Measurements from ENCODE around the gene C4orf46. TPM values are rescaled to one million over a fixed set of nuclear protein-coding genes. Genes with fewer than 3 reads are reported as not detected.
"Not testable (repeated sequence)": the region's sequence is repeated elsewhere in the genome, so short reads cannot be mapped to it uniquely, and the experiment has no call there.

C4orf46 gene
- 10 to 100 TPM; 16.3 to 19.3 TPM for total RNA-seq

- H3K4me3 Mint-ChIP-seq: peak within 1 kb of the TSS; percentile 99
- peak within 1 kb of the TSS; percentile 93 for H3K27ac Mint-ChIP-seq
- H3K27me3 Mint-ChIP-seq: no peaks in the 10 kb centered on the region
- intact Hi-C loops (cut with micrococcal nuclease): loop anchor here (1.0 to 5.0 kb wide), 4 partner anchors 96 to 503 kb away; no protein-coding TSS in a partner anchor
- CTCF ChIA-PET: interaction anchor here (1.4 kb wide), 1 partner anchor 44 kb away, joined by 5 read pairs; no protein-coding TSS in a partner anchor
- H3K9me3 Mint-ChIP-seq: no peaks in the 10 kb centered on the region
- no peak for DNase-seq
- H3K4me1 Mint-ChIP-seq (ENCODE audit: low read depth): peaks cover 20% of the 10 kb centered on the region
- POLR2A ChIA-PET: interaction anchor here (1.4 to 2.1 kb wide), 2 partner anchors 52 to 98 kb away, joined by 4 to 8 read pairs; partner anchors contain the start of gene PPID
- peaks cover 9% of the 10 kb centered on the region for H3K36me3 Mint-ChIP-seq
Observed at GRCh38 chr4:158671665-158671914, at the start of gene C4orf46. C4orf46 (minus strand) TSS chr4:158671887; CDS start chr4:158671801, 86 bp downstream.

DNA sequence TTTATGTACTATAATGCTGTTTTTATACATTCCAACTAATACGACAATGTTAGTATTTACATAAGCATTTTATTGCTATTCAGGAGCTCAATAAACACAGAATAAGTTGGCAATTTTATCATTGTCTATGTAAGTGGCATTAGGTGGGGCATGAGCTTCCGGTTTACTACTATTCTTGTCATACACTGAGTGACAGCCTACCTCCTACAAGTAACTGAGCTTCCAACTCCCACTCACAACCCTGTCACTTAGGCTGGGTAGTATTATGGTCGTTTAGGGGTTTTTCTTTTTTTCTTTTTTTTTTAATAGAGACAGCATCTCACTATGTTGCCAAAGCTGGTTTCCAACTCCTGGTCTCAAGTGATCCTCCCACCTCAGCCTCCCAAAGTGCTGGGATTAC lies 44.1 kb upstream of the C4orf46 start:
- H3K4me3 Mint-ChIP-seq: no peak overlapping the region
- H3K27me3 Mint-ChIP-seq: no peaks in the 10 kb centered on the region
- CTCF ChIA-PET: interaction anchor here (2.0 kb wide), 1 partner anchor 44 kb away, joined by 5 read pairs; the partner anchor contains the start of genes C4orf46 and ETFDH
- POLR2A ChIA-PET: no interaction called here
- peaks cover 60% of the 10 kb centered on the region for H3K36me3 Mint-ChIP-seq
- intact Hi-C loops (cut with micrococcal nuclease): no loop called here
- no peak for DNase-seq
- H3K9me3 Mint-ChIP-seq: no peaks in the 10 kb centered on the region
- no peak overlapping the region for H3K27ac Mint-ChIP-seq
- H3K4me1 Mint-ChIP-seq (ENCODE audit: low read depth): peaks cover 17% of the 10 kb centered on the region

DNA sequence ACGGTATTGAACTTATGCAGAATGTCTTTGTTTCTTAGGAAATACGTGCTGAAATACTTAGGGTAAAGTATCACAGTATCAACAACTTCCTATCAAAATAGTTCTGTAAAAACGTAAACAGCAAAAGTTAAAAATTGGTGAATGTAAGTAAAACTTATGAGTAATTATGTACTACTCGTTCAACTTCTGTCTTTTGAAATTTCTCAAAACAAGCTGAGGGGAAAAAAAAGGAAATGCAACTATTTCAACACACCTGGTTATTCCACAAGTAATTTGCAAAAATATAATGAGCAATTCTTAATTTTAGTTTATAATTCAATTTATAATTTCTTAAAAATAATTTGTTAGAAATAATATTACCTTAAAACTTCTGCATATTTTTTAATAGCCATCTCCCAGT lies 43.2 kb upstream of the C4orf46 start:
- peaks cover 66% of the 10 kb centered on the region for H3K36me3 Mint-ChIP-seq
- no peak for DNase-seq
- CTCF ChIA-PET: interaction anchor here (2.0 kb wide), 1 partner anchor 43 kb away, joined by 5 read pairs; the partner anchor contains the start of genes C4orf46 and ETFDH
- H3K27me3 Mint-ChIP-seq: no peaks in the 10 kb centered on the region
- H3K27ac Mint-ChIP-seq: no peak overlapping the region
- intact Hi-C loops (cut with micrococcal nuclease): no loop called here
- POLR2A ChIA-PET: no interaction called here
- no peaks in the 10 kb centered on the region for H3K9me3 Mint-ChIP-seq
- H3K4me1 Mint-ChIP-seq (ENCODE audit: low read depth): peaks cover 12% of the 10 kb centered on the region
- no peak overlapping the region for H3K4me3 Mint-ChIP-seq

DNA sequence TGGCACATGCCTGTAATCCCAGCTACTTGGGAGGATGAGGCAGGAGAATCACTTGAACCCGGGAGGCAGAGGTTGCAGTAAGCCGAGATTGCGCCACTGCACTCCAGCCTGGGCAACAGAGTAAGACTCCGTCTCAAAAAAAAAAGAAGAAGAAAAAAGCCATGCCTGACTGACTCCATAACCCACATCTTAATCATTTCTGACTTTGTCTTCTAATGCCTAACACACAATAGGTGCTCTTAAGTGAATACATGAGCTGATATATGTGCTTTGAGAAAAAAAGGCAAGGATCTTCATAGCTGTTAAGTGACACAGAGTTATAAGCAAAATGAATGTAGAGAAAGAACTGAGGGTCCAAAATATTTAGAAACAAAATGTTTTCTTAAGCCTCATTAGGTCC lies 40.9 kb upstream of the C4orf46 start:
- POLR2A ChIA-PET: interaction anchor here (1.1 kb wide), 1 partner anchor 489 kb away, joined by 3 read pairs; no protein-coding TSS in a partner anchor
- H3K27ac Mint-ChIP-seq; CTCF ChIA-PET; H3K9me3 Mint-ChIP-seq; H3K4me1 Mint-ChIP-seq (ENCODE audit: low read depth); intact Hi-C loops (cut with micrococcal nuclease); DNase-seq; H3K4me3 Mint-ChIP-seq; H3K27me3 Mint-ChIP-seq: not testable (repeated sequence)
- peaks cover 52% of the 10 kb centered on the region for H3K36me3 Mint-ChIP-seq

GRCh38 chr4:158710814-158711213 lies 39.1 kb upstream of the C4orf46 start:
- intact Hi-C loops (cut with micrococcal nuclease): no loop called here
- Mint-ChIP-seq H3K4me3 (no peak overlapping the region), H3K9me3 (no peaks in the 10 kb centered on the region), H3K27ac (no peak overlapping the region), H3K27me3 (no peaks in the 10 kb centered on the region), H3K36me3 (peaks cover 47% of the 10 kb centered on the region), H3K4me1 (ENCODE audit: low read depth) (no peaks in the 10 kb centered on the region)
- no peak for DNase-seq
- ChIA-PET POLR2A (no interaction called here), CTCF (interaction anchor here (1.0 to 1.5 kb wide), 4 partner anchors 139 to 492 kb away, joined by 3 to 7 read pairs (median 4); no protein-coding TSS in a partner anchor)

DNA sequence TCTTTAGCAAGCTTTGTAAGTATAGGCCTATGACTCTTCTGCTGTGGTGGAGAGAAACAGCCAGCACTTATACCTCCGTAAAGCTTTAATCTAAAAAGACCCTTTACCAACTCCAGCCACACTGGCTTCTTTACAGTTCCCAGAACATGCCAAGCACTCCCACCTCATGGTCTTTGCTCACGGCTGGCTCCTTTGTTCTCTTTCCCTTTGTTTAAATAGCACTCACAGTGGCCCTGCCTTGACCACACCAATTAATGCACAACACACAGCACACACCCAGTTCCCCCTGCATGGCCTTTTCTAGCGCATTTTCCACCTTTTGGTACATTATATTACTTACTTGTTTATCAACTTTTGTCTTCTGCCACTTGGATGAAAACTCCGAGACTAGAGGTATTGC lies 32.6 kb upstream of the C4orf46 start:
- Mint-ChIP-seq H3K36me3 (peaks cover 17% of the 10 kb centered on the region), H3K9me3 (no peaks in the 10 kb centered on the region), H3K27me3 (no peaks in the 10 kb centered on the region), H3K4me1 (ENCODE audit: low read depth) (no peaks in the 10 kb centered on the region), H3K4me3 (no peak overlapping the region), H3K27ac (no peak overlapping the region)
- no peak for DNase-seq
- POLR2A ChIA-PET: no interaction called here
- CTCF ChIA-PET: no interaction called here
- intact Hi-C loops (cut with micrococcal nuclease): no loop called here

GRCh38 chr4:158688813-158689212 lies 17.1 kb upstream of the C4orf46 start:
- Mint-ChIP-seq H3K4me1 (ENCODE audit: low read depth) (no peaks in the 10 kb centered on the region), H3K9me3 (no peaks in the 10 kb centered on the region), H3K27ac (no peak overlapping the region), H3K4me3 (no peak overlapping the region), H3K27me3 (no peaks in the 10 kb centered on the region), H3K36me3 (peaks cover 10% of the 10 kb centered on the region)
- CTCF ChIA-PET: no interaction called here
- DNase-seq: no peak
- intact Hi-C loops (cut with micrococcal nuclease): no loop called here
- POLR2A ChIA-PET: no interaction called here

DNA sequence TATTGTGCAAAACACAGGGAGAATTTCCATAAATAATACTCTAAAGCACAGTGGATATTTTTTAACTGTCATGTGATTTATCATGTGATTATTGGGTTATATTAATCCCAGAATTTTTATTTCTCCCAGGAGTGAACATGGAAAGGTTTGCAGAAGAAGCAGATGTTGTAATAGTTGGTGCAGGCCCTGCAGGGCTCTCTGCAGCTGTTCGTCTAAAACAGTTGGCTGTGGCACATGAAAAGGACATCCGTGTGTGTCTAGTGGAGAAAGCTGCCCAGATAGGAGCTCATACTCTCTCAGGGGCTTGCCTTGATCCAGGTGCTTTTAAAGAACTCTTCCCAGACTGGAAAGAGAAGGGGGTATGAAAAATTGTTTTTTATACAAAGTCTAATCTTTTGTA lies 10.4 kb upstream of the C4orf46 start:
- H3K36me3 Mint-ChIP-seq: peaks cover 7% of the 10 kb centered on the region
- ChIA-PET POLR2A (no interaction called here), CTCF (no interaction called here)
- no peaks in the 10 kb centered on the region for H3K9me3 Mint-ChIP-seq
- H3K4me1 Mint-ChIP-seq (ENCODE audit: low read depth): no peaks in the 10 kb centered on the region
- intact Hi-C loops (cut with micrococcal nuclease): no loop called here
- no peaks in the 10 kb centered on the region for H3K27me3 Mint-ChIP-seq
- H3K4me3 Mint-ChIP-seq: no peak overlapping the region
- H3K27ac Mint-ChIP-seq: no peak overlapping the region
- DNase-seq: no peak

DNA sequence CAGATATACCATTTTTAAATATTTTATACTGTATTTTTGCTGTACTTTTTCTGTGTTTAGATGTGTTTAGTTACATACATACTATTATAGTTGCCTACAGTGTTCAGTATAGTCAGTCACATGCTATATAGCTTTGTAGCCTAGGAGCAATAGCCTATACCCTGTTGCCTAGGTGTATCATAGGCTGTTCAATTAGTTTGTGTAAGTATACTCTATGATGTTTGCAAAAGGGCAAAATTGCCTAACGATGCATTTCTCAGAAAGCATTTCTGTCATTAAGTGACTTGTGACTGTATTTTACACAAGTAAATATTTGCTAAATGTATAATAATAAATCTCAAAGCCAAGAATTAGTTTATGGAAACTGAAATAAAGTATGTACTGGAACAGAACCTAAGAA lies 9.9 kb upstream of the C4orf46 start:
- H3K27me3 Mint-ChIP-seq: no peaks in the 10 kb centered on the region
- H3K36me3 Mint-ChIP-seq: peaks cover 4% of the 10 kb centered on the region
- H3K9me3 Mint-ChIP-seq: no peaks in the 10 kb centered on the region
- POLR2A ChIA-PET: no interaction called here
- CTCF ChIA-PET: no interaction called here
- intact Hi-C loops (cut with micrococcal nuclease): no loop called here
- no peak overlapping the region for H3K4me3 Mint-ChIP-seq
- no peaks in the 10 kb centered on the region for H3K4me1 Mint-ChIP-seq (ENCODE audit: low read depth)
- no peak overlapping the region for H3K27ac Mint-ChIP-seq
- DNase-seq: no peak

- H3K9me3 Mint-ChIP-seq: no peaks in the 10 kb centered on the region
- DNase-seq: no peak
- no peak overlapping the region for H3K4me3 Mint-ChIP-seq
- ChIA-PET CTCF (interaction anchor here (1.2 kb wide), 1 partner anchor 10 kb away, joined by 3 read pairs; no protein-coding TSS in a partner anchor), POLR2A (no interaction called here)
- H3K4me1 Mint-ChIP-seq (ENCODE audit: low read depth): peaks cover under 1% of the 10 kb centered on the region
- H3K27me3 Mint-ChIP-seq: no peaks in the 10 kb centered on the region
- H3K36me3 Mint-ChIP-seq: peaks cover 4% of the 10 kb centered on the region
- intact Hi-C loops (cut with micrococcal nuclease): no loop called here
- no peak overlapping the region for H3K27ac Mint-ChIP-seq
Observed at GRCh38 chr4:158678767-158679166, 7.1 kb upstream of the C4orf46 start.

DNA sequence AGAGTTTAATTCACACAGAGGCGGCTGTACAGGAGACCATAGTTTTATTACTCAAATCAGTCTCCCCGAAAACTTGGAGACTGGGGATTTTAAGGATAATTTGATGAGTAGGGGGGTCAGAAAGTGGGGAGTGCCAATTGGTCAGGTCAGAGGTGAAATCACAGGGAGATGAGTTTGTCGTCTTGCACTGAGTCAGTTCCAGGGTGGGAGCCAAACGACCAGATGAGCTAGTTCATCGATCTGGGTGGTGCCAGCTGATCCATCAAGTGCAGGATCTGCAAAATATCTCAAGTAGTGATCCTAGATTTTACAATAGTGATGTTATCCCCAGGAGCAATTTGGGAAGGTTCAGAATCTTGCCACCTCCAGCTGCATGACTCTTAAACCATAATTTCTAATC lies 4.4 kb upstream of the C4orf46 start:
- Mint-ChIP-seq H3K4me3 (no peak overlapping the region), H3K36me3 (peaks cover 4% of the 10 kb centered on the region), H3K27me3 (no peaks in the 10 kb centered on the region), H3K4me1 (ENCODE audit: low read depth) (peaks cover 8% of the 10 kb centered on the region), H3K9me3 (no peaks in the 10 kb centered on the region), H3K27ac (no peak overlapping the region)
- ChIA-PET CTCF (no interaction called here), POLR2A (interaction anchor here (0.6 kb wide), 1 partner anchor 455 kb away, joined by 3 read pairs; no protein-coding TSS in a partner anchor)
- DNase-seq: no peak
- intact Hi-C loops (cut with micrococcal nuclease): no loop called here

DNA sequence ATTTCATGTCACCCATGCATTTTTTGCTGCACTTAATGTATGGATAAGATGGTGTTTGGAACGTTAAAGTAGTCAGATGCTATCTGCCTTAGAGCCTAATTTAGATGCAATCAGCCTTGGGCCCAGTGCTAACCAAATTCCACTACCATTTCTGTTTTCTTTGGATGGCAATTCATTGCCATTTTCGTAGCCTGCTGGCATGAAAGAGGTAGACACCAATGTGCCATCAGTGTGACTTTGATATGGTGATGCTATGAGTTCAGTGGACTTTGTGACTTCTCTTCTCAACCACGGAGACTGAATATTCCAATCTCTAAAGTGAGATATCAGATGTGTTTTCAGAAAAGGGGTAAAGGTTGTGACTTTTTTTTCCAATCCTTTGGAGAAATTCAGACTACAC lies 1.9 kb upstream of the C4orf46 start:
- CTCF ChIA-PET: no interaction called here
- Mint-ChIP-seq H3K27ac (no peak overlapping the region), H3K9me3 (no peaks in the 10 kb centered on the region), H3K27me3 (no peaks in the 10 kb centered on the region), H3K4me1 (ENCODE audit: low read depth) (peaks cover 18% of the 10 kb centered on the region), H3K4me3 (peak overlapping the region; percentile 6), H3K36me3 (peaks cover 7% of the 10 kb centered on the region)
- intact Hi-C loops (cut with micrococcal nuclease): loop anchor here (2.0 to 5.0 kb wide), 2 partner anchors 153 to 179 kb away; no protein-coding TSS in a partner anchor
- POLR2A ChIA-PET: no interaction called here
- DNase-seq: no peak
